Activated CD8-positive, alpha-beta memory T cell treated with anti-CD3 and anti-CD28 coated beads for 4 hours (primary cell): ENCODE results near the gene PCDH9.

Source experiments
- DNase-seq, 2 donors: peaks; one replicate each; pipeline ENCODE4 v3.0.0-alpha.2; 2020; ENCODE audit warnings: low read depth in 2 of 2

Gene PCDH9

DNA sequence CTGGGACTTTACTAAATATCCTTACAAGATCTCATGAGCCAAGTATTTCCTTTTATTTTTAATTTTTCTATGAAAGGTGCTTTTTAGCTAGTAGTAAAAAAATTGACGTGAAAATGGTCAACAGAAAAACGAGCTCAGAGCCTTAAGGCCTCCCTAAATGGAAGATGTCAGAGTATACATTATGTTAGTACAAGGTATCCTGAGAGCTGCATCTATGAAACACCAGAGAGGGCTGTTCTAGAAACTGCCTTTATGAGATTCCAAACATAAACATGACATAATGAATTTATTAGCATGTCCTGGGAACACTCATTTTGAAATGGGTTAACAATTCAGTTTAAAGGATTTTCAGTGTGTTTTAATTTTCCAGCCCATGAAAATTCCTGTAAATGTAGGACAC, 146.6 kb downstream of the PCDH9 start:
- DNase-seq: no peak

DNA sequence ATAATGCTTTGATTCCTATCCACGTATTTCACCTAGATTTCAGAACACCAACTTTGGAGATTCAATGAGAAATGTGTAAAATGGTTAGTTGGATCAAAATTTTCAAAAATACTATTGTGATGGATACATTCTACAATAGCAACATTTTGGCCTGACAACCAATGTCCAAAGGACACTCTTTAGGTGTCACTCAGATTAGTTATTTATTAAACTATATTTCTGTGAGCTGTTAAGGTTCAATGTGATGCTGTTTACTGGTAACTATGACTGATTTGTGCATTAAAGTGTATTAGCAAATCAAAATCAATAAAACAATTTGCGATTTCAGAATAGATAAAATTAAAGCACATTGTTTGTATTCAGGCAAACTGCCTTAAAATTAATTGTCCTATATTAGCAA, 149.8 kb downstream of the PCDH9 start:
- no peak for DNase-seq

GRCh38 chr13:67078062-67078461, 152.1 kb downstream of the PCDH9 start:
- DNase-seq: no peak

GRCh38 chr13:67077132-67077531, 153.0 kb downstream of the PCDH9 start:
- DNase-seq: no peak

DNA sequence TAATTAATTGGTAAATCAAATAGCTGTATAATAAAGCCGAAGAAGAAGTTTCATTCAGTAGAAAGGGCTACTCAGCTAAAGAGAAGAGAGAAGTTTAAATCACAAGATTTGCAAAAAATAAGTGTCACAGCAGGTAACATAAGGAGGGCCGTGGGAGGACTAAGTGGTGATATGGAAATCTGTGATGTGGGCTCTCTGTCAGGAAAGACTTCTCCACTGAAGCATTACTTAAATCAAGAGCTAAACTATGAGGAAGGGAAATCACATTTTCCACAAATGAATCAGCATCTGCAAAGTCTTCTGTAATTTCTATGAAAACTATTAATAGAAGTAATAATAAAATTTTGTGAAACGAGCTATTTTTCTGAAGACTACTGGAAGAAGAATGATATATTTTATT, 153.8 kb downstream of the PCDH9 start:
- DNase-seq: no peak

DNA sequence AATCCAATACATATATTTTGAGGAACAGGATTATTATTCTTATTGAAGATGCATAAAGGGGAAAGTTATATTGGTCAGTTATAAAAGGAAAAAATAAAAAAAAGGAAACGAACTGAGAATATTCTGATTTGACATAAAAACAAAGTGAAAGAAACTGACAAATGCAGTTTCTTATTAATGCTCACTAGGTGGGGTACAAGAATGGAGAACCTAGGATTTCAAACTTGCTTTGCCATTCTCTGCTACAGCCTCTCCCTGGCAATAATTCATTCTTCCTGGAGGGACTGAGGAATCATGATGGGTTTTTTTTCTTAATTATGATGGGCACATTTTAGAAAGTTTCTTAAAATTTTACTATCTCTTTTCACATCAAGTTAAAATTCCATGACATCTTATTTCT, 154.9 kb downstream of the PCDH9 start:
- no peak for DNase-seq

GRCh38 chr13:67071918-67072598, 158.1 kb downstream of the PCDH9 start:
- DNase-seq: no peak

DNA sequence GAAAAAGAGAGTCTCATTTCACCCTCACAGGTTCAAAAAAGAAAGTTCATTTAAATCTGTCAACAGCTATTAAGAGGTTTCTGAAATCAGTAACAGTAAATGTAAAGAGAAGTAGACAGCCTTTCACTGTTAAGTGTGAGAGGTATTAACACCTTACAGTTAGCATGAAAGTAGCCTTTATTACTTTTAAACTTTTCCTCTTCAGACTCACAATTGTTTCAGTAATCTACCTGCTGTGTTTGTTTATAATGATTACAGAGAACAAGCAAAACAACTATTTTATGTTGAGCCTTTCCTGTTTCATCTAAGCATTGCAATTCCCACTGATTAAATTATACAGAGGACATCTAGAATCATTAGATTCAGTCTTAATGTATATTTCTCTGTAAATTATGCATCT, 159.8 kb downstream of the PCDH9 start:
- no peak for DNase-seq

- DNase-seq: no peak
Measured at GRCh38 chr13:67069117-67069767, 160.9 kb downstream of the PCDH9 start.

- no peak for DNase-seq
Measured at GRCh38 chr13:67064920-67065319, 165.2 kb downstream of the PCDH9 start.

GRCh38 chr13:67063036-67063435, 167.1 kb downstream of the PCDH9 start:
- no peak for DNase-seq

DNA sequence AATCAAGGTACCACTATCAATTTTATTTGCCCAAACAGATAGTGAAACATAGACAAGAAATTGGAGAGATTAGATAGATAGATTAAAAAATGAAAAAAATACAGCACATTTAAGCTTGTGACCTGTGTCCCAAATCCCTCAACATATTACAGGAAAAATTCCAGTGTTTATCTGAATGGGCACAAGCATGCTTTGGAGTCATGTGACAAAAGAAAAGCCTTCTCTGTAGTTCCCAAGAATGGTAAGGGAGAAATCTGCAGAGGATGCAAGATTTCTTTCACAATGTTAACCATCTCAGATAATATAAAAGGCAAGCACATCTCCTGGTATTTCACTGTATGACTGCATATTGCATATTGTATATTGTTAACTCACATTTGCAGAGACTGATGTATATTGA, 168.0 kb downstream of the PCDH9 start:
- no peak for DNase-seq

- DNase-seq: no peak
Measured at GRCh38 chr13:67061750-67062149, 168.4 kb downstream of the PCDH9 start.

DNA sequence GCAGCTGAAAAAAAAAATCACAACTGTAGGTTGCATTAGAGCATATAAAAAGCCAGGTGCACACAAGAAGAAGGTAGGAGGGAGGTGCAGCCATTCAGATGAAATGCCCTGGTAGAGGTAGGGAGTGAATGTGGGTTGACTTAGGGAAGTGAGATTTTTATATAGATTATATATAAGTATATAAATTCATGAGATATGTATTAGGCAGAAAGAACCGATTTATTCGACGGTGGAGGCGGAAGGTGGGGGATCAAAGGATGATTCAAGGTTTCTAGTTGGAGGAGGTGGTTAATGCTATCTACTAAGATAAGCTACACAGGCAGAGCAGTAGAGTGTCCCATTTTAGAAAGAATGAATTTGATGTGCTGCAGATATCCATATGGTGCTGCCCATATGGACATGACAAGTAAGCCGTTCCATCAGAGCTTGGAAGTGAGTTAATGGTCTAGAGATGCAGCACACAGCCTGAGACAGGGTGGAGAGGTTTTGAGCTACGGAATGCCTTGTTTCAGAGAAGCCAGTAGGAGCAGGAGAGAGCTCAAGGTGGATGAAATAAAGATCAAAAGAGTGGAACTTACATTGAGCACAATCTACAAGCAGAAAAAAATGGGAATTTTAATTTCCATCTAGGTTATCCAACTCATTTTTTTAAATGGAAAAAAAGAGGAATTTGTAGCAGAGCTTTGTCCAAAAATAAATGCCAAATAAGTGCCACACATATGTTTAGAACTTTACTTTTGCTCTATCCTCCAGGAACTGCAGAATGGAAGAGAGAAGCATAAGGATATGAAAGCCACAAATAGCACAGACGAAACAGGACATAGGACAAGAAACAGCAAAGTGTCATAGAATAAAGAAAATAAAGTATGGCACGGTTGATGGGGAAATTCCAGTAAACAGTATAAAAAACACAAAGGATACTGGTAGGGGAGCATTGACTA, 177.3 kb downstream of the PCDH9 start:
- no peak for DNase-seq

- no peak for DNase-seq
Measured at GRCh38 chr13:67049744-67050143, 180.4 kb downstream of the PCDH9 start.

GRCh38 chr13:67048821-67049150, 181.3 kb downstream of the PCDH9 start:
- DNase-seq: no peak

- no peak for DNase-seq
Measured at GRCh38 chr13:67048084-67048820, 181.9 kb downstream of the PCDH9 start.

- no peak for DNase-seq
Measured at GRCh38 chr13:67045357-67045756, 184.8 kb downstream of the PCDH9 start.

DNA sequence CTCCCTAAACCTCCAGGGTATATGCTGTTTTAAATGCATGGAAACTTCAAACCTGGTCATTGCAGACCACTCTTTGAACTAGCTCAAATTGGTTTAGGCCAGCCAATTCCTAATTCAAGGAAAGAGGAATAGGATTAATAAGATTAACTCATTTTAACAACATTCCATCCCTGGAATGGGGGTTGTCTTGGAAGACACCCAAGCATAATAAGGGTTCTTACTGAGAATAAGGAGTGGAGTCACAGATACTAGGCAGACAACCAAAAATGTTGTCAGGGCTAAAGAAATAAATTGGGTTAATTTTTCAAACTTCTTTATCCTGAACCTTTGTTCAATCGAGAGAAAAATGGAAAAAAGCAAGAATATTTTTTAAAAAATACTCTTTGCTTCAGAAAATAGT, 186.2 kb downstream of the PCDH9 start:
- no peak for DNase-seq

- no peak for DNase-seq
Measured at GRCh38 chr13:67042556-67042955, 187.6 kb downstream of the PCDH9 start.

DNA sequence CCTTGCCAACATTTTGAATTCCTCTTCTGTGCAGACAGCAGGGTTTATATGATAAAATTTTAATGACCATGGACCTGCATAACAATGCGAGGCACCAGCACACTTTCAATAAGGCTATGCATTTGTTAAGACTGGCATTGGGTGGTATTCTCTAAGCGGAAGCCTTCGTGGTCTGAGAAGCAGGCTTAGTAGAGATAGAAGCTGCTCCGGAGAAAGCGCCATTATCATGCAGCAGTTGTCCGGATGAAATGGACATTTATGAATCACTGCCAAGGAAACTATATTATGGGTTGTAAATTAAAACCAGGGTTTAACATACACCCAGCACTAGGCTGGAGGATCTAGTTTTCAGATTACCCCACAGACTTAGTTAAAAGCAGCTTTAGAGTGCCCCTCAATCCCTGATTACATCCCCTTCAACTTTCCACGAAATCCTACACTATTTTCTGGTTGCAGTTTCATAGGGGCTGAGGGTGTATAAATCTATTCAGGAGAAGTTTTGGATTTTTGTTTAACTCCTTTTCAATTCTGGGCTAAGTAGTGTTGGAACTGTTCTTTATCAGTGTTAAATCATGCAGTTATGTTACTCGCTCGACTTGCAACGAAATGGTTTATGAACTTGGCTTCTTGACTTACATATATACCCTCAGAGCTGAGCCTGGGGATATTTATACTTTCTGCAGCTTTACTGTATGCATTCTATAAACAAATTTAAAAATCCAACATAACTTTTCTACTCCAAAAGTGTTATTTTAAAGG, 193.3 kb downstream of the PCDH9 start:
- no peak for DNase-seq
